GM08714 (cell line): ENCODE results near the gene YKT6.
"Not testable (repeated sequence)": the region's sequence is repeated elsewhere in the genome, so short reads cannot be mapped to it uniquely, and the experiment has no call there.

Experiments
- H3K4me3 ChIP-seq: fragments of 200-500 bp; sonication (Bioruptor generic); 2 replicates; pipeline ENCODE4 v1.5.1; 2014; ENCODE audit warnings: mild to moderate bottlenecking, low read length, inconsistent platforms
- ZNF274 ChIP-seq: IDR thresholded peaks from 2 replicates; pipeline ENCODE4 v1.6.1; 2012; ENCODE audit warnings: mild to moderate bottlenecking, low read depth, low read length

Gene YKT6

GRCh38 chr7:44194562-44195145 lies 6.1 kb upstream of the YKT6 start:
- TF ChIP-seq ZNF274 = no peak
- H3K4me3 ChIP-seq = no peak overlapping the region

GRCh38 chr7:44195889-44196288 lies 4.9 kb upstream of the YKT6 start:
- no peak overlapping the region for H3K4me3 ChIP-seq
- no peak for TF ChIP-seq ZNF274

- no peak for TF ChIP-seq ZNF274
- no peak overlapping the region for H3K4me3 ChIP-seq
These were observed 4.3 kb upstream of the YKT6 start for GRCh38 chr7:44196450-44196872.

DNA sequence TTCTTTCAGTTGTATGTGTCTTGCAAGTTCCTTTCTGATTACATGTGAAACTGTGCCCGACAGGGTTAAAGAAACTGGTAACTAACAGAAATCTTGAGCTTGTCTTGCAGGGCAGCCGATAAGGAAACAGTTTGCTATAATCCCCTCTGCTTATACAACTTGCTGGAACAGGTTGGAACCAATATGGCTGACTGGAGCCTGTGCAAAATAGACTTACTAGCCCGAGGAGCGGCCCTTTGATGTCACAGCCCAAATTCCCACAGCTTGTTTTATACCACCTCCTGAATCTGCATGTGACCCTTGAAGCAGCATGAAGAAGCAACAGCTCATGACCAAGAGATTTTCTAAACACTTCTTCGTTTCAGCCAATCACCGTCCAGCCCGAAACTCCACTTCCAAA lies 3.3 kb upstream of the YKT6 start:
- no peak overlapping the region for H3K4me3 ChIP-seq
- no peak for TF ChIP-seq ZNF274

DNA sequence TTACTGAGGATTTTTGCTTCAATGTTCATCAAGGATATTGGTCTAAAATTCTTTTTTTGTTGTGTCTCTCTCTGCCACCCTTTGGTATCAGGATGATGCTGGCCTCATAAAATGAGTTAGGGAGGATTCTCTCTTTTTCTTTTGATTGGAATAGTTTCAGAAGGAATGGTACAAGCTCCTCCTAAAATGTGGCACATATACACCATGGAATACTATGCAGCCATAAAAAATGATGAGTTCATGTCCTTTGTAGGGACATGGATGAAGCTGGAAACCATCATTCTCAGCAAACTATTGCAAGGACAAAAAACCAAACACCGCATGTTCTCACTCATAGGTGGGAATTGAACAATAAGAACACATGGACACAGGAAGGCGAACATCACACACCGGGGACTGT lies 615 bp upstream of the YKT6 start:
- H3K4me3 ChIP-seq = not testable (repeated sequence)

- no peak for TF ChIP-seq ZNF274
- H3K4me3 ChIP-seq = peak overlapping the region; percentile 93
These were observed 1.0 kb downstream of the YKT6 start for GRCh38 chr7:44201813-44202212.

- no peak for TF ChIP-seq ZNF274
- H3K4me3 ChIP-seq = no peak overlapping the region
These were observed 5.2 kb downstream of the YKT6 start for GRCh38 chr7:44206008-44206407.

- TF ChIP-seq ZNF274 = no peak
- H3K4me3 ChIP-seq = no peak overlapping the region
These were observed 7.3 kb downstream of the YKT6 start for GRCh38 chr7:44208085-44208484.

- no peak for TF ChIP-seq ZNF274
- no peak overlapping the region for H3K4me3 ChIP-seq
These were observed 9.3 kb downstream of the YKT6 start for GRCh38 chr7:44210107-44210506.

GRCh38 chr7:44211126-44211675 lies 10.4 kb downstream of the YKT6 start:
- H3K4me3 ChIP-seq = no peak overlapping the region
- no peak for TF ChIP-seq ZNF274

DNA sequence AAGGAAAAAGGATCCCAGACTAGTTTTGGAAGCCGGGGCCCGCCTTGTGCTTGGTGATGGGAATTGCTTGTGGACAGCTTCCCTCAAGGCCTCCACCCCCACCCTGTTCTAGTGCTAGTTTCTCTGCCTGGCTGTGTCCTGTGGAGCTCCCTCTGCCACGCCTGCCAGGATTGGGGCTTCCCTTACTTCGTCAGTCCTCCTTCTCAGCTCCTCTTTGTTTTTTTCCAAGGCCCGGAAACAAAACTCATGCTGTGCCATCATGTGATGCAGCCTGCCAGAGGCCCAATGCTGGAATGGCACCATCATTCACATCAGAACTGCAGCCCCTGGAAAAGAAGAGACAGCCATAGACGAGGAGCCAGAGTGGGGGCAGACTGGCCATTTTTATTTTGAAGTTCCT lies 11.2 kb downstream of the YKT6 start:
- no peak for TF ChIP-seq ZNF274
- H3K4me3 ChIP-seq = no peak overlapping the region

DNA sequence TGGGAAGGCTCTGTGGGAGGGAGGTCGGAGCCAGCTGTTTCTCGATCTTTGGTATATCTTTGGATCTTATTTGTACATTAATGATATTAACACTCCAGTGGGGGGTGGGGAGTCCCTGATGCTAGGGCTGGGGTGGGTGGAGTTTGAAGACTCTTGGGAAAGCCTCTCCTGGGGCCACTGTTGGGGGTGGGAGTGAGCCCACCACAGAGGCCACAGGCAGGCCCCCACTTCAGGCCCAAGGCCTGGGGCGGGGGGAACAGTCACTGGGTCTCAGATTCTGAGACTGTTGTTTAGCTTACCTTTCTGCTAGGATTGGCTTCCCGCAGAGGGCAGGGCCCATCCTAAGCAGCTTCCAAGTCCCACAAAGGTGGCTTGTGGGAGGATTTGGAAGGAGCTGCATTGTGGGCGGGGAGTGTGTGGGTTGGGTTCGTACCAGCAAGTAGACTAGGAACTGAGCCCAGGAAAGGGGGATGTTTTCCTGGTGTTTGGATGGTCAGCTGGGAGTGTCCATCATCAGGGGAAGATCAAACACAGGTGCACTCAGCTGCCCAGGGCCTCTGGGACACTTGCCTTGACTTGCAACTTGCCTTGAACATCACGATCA lies 11.9 kb downstream of the YKT6 start:
- no peak overlapping the region for H3K4me3 ChIP-seq

DNA sequence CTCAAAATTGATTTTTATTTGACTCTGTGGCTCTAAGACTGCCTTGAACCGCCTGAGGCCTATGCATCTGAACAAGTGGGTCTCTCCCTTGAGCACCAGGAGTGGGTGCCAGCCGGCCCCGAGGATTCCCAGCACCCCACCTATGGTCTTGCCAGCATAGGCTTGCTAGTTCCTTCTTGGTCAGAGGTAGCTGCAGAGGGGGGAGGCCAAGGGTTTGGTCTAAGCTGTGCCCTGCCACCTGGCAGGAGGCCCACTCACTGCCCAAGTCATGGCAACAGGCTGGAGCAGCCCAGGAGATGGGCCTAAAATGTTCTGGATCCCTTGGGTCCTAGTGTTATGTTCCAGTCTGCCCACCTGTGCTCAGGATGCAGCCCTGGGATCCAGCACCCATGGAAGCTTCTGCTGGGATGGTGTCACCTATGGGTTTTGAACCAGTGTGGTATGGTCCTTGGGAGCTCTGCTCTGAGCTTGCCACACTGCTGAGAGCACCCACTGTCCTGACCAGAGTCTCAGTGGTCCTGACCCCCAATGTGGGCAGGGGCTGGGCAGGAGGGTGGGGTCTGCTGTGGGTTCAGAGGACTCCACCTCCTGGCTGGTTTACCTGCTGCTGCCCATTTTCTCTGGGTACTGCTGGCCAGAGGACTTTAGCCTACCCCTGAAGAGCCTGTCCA lies 12.6 kb downstream of the YKT6 start:
- H3K4me3 ChIP-seq = no peak overlapping the region
- no peak for TF ChIP-seq ZNF274

More for the DNA sequence above, 11.9 kb downstream of the YKT6 start:
- TF ChIP-seq ZNF274 = no peak

DNA sequence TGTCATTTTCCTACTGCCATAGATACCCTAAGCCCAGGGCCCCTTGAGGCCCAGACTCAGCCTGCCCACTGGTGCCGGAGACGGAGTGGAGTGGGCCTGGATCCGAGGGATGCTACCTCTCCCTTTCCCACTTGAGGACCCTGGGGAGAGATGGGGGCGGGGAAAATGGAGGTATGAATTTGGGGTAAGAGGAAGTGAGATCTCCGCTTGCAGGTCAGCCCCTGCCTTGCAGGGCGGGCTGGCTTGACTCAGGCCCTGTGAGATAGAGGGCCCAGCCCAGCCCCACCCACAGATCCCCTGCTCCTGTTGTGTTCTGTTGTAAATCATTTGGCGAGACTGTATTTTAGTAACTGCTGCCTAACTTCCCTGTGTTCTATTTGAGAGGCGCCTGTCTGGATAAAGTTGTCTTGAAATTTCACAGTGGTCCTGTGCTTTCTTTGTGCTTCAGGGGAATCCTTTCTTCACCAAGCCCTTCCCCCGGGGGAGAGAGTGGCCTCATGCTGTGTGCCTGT lies 13.2 kb downstream of the YKT6 start:
- TF ChIP-seq ZNF274 = no peak
- no peak overlapping the region for H3K4me3 ChIP-seq

- no peak overlapping the region for H3K4me3 ChIP-seq
- TF ChIP-seq ZNF274 = no peak
These were observed 14.8 kb downstream of the YKT6 start for GRCh38 chr7:44215531-44215930.
